ENCODE results near the gene HAGHL.

Gene HAGHL

DNA sequence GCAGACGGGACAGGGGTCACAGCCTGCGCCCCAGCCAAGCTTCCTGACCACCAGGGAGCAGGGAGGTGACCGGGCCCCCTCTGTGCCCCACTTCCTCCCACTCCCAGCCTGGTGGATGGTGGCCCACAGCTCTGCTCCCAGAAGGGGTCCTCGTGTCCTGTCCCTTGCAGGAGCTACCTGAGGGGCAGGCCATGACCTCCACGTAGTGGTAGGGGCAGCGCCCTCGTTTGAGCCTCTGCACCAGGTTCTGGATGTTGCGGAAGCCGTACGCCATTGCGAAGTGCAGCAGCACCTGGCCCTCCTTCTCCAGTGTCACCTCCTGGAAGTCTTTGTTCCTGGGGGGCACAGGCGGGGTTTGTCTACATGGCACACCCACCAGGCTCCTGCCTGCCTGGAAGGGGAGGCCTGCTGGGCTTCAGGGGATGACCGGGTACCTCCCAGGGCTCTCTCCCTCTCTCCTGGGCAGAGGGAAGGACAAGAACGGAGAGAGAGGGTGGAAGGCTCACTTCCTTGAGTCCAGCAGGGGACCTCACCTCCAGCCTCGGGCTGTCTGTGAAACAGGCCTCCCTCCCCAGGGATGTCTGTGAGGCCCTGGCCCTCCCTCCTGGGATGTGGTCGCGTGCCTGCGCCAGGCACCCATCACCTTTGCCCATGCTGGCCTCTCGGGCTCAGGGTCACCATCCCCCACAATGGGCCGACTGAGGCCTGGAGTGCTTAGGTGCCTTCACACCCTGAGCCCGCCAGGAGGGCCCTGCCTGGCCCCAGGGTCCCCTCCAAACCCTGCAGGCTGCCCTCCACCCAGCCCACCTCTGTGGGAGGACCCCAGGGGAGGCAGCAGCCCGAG lies 4.0 kb downstream of the HAGHL start:
- DNase-seq (ENCODE audit: low spot score) = no peak
- no peak overlapping the region for H3K27ac ChIP-seq
- no peak overlapping the region for H3K4me3 ChIP-seq
- TF ChIP-seq, protein P1, sequence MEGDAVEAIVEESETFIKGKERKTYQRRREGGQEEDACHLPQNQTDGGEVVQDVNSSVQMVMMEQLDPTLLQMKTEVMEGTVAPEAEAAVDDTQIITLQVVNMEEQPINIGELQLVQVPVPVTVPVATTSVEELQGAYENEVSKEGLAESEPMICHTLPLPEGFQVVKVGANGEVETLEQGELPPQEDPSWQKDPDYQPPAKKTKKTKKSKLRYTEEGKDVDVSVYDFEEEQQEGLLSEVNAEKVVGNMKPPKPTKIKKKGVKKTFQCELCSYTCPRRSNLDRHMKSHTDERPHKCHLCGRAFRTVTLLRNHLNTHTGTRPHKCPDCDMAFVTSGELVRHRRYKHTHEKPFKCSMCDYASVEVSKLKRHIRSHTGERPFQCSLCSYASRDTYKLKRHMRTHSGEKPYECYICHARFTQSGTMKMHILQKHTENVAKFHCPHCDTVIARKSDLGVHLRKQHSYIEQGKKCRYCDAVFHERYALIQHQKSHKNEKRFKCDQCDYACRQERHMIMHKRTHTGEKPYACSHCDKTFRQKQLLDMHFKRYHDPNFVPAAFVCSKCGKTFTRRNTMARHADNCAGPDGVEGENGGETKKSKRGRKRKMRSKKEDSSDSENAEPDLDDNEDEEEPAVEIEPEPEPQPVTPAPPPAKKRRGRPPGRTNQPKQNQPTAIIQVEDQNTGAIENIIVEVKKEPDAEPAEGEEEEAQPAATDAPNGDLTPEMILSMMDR (IDR thresholded peaks at IDR 0.05) = no peak

DNA sequence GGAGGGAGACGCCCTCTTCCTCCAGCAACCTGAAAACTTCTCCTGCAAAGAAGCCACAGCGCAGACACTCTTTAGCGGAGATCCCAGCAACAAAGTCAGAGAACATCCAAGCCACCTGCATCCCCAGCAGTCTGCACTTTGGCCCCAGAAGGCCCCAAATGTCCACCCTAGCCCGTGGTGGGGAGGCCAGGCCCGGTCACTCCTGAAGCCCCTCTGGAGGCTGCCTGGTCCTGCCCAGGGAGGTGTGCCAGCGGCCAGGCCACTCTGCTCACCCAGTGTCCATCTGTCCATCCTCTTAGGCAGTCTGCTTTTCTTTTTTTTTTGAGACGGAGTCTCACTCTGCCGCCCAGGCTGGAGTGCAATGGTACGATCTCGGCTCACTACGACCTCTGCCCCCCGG lies 5.4 kb downstream of the HAGHL start:
- no peak overlapping the region for H3K27ac ChIP-seq
- TF ChIP-seq, protein P1 (IDR thresholded peaks at IDR 0.05) = no peak
- no peak for DNase-seq (ENCODE audit: low spot score)
- no peak overlapping the region for H3K4me3 ChIP-seq

DNA sequence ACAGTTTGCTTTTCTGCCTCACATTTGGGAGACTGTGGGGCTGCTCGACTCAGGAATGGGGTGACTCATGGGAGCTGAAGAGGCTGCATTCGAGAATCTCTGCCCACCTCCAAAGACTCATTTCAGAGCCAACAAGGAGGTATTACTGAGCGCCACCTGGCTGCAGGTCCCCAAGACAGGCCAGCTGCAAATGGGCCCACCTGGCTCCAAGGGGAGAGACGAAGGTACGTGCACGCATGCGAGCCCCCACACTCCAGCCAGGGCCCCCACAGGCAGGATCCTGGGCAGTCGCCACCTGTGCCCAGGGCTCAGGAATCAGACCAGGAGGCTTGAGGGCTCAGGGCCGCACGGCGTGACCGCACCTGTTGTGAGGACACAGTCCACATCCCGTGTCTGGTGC lies 6.0 kb downstream of the HAGHL start:
- TF ChIP-seq, protein P1 (IDR thresholded peaks at IDR 0.05) = no peak
- no peak for DNase-seq (ENCODE audit: low spot score)
- H3K27ac ChIP-seq = no peak overlapping the region
- no peak overlapping the region for H3K4me3 ChIP-seq

DNA sequence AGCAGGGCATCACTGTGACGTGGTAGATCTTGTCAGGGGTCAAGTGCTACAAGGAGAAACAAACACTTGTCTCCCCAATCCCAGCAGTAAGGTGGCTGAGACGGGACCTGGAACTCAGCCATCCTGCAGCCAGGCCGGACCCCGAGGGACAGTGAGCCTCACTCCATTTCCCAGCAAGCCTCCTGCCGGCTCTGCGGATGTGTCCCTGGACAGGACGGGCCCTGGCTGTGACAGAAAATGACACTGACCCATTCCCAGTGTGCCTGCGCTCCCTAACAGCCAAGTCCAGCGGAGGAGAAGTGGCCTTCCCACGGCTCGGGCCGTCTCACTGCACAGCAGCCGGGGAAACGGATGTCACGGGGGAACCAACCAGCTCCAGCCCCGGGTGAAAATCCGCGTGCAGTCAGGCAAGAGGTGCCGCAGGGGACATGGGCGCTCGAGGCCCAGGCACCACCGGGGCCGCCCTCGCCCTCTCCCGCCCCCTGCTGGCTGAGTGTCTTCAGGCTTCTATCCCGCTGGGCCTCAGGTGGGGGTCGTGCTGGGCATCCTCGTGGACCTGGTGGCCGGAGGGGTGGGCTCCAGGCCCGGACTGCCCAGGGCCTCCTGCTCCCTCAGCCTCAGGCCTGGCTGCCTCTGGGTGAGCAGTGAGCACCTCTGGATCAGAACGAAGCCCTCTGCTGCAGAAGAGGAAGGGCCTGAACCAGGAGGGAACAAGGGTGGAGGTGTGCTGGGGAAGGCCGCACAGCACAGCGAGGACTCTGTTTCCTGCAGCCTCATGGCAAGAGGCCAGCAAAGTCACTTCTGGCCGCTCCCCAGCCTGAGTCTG lies 6.7 kb downstream of the HAGHL start:
- TF ChIP-seq, protein P1 (IDR thresholded peaks at IDR 0.05) = no peak
- DNase-seq (ENCODE audit: low spot score) = no peak
- Histone ChIP-seq H3K27ac (no peak overlapping the region), H3K4me3 (no peak overlapping the region)

DNA sequence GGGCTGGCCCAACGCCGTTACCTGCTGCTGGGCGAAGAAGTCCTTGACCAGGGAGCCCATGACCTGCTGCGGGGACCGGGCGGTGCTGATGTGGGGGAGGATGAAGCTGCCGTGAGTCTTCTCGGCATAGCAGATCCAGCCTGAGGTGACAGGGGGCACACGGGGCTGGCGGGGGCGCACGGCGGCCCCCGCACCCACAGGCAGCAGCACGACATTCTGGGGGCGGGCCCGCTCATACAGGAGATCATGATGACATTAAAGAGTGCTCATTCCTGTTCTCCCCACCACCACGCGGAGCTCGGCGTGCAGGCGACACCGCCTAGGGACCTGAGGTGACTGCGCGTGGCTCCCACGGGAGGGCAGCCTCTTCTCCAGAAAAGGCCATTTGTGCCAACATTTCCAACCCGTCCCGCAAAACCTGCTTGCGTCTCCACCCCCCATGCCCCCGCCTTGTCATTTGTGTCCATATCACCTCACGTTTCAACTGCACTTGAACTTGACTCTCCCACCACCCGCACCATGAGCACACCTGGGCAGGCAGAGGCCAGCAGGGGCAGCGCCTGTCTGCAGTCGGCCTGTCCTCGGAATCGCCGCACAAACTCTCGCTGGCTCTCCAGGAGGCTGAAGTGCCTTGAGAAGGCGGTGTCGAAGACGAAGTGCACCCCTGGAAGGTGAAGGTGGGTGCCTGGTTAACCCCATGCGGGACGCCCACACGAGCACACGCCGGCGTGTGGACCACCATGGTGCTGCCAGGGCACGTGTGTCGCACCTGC lies 7.5 kb downstream of the HAGHL start:
- no peak overlapping the region for H3K27ac ChIP-seq
- H3K4me3 ChIP-seq = no peak overlapping the region
- no peak for DNase-seq (ENCODE audit: low spot score)
- TF ChIP-seq, protein P1 (IDR thresholded peaks at IDR 0.05) = no peak

DNA sequence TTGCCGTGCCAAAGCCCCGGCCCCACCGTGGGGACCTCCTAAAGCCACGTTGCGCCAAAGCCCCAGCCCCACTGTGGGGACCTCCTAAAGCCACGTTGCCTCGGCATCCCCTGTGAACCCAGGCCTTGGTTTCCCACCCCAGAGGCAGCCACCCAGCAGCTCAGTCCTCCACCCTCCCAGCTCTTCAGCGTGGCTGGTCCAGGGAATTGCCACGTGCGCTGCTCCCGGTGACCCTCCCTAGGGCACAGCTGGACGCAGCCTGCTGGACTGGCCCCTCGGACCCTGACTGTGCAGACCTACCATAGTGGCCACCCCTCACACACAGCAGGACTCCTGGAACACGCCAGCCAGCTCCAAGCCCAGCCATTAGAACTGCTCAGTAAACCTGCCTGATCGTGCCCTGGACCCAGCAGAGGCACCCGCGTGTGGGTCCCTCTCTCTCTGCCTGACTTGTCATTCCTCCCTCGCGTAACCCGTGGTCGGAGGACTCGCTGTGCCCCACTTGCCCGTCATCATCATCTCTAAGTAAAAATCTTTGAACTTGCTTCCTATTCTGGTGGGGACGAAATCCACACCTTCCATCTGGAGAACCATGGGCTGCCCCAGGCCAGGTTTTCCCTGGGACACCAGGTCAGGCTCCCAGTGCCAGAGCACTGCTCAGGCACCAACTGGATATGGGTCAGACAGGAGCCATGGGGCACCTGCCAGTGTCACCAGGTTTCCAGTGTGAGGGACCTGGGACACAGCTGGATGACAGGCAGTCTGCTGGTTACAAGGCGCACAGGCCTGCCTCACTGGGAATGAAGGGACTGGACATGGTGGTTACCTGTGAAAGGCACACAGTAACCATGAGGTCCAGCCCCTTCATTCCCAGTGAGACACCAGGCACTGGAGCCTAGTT lies 8.3 kb downstream of the HAGHL start:
- no peak overlapping the region for H3K27ac ChIP-seq
- TF ChIP-seq, protein P1 (IDR thresholded peaks at IDR 0.05) = no peak
- no peak overlapping the region for H3K4me3 ChIP-seq
- no peak for DNase-seq (ENCODE audit: low spot score)
